ENCODE data around the gene C3orf20.

GRCh38 chr3:14757153-14757700 lies 82.3 kb downstream of the C3orf20 start:
- no peak for TF ChIP-seq POLR2A (IDR thresholded peaks at IDR 0.05)
- no peak for TF ChIP-seq CTCF (IDR thresholded peaks at IDR 0.05)

Data from sigmoid colon (tissue), 3 donors.